ENCODE measurements around the gene MLLT3.
A peak's percentile ranks its signal among the peaks of the same experiment; 100 is the strongest.

The MLLT3 gene

GRCh38 chr9:20624201-20625002 is 2.1 kb upstream of the MLLT3 start:
- DNase-seq: peak; percentile 40

- DNase-seq: no peak
These were observed 1.4 kb upstream of the MLLT3 start for GRCh38 chr9:20623748-20624124.

GRCh38 chr9:20623021-20623747 is 885 bp upstream of the MLLT3 start:
- DNase-seq: no peak

DNA sequence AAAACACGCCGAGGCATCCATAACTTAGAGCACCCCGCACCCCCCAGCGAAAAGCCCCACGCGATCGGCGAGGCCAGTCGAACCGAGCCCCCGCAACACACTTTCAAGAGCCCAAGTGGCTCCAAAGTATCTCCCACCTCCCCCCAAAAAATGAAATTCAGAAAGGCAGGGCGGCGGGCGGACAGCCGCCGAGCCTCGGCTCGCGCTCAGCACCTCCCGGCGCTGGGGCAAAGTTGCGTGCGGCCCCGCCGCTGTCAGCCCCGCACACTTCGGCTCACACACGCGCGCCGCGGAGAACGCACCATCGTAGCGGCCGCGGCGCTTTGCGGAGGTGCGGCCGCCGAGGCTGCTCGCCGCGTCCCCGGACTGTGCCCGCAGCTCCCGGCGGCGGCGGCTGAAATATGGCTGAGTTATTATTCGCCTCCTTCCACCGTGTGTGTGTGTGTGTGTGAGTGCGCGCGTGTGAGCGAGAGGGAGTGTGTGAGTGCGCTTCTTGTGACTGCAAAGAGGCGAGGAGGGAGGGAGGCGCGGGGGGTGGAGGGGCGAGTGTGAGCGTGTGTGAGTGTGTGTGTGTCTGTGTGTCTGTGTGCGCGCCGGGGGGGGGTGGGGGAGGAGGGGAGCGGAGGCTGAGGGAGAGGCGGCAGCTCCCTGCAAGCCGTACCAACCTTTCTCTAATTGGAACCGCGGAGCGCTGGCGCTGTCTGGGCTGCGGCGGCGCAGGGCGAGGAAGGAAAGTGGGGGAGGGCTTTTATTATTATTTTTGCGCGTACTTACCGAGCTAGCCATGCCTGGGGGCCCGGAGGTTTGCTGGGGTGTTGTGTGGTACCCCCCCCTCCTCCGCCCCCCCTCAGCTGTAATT is 599 bp downstream of the MLLT3 start:
- DNase-seq: no peak

DNA sequence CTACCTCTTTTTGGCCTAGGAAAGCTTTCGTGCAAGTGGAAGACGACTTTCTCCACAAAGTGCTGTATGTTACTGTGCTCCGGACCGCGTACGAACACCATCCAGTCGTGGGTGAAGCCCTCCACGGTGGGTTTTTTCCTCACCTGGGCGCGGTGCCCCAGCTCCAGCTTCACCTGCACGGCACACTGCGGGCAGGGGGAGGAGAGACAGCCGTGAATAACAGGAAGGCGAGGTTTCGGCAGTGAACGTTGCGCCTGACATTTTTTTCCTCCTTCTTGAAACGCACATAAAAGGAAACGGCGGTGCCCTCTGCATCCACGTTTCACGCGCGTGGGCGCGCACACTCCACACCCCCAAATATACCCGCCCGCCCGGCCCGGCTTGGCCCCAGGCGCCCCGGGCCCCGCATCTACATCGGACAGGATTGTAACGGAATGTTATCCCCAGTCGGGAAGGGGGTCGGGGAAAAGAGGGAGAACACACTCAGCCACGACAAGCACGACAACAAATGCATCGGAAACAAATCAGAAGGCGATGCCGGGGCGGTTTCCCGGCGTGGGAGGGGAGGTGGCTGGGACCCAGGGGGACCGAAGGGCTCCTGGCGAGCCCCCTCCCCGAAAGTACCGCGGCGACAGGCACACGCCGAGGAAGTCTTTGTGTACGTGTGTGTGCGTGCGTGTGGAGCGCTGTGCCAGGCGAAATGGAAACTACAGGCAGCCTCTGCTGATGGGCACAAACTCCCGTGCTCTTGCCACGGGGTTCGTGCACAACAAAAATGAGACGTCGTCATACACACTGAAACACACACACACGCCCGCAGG is 1.4 kb downstream of the MLLT3 start:
- DNase-seq: no peak

- DNase-seq: no peak
These were observed 2.7 kb downstream of the MLLT3 start for GRCh38 chr9:20619487-20620200.

GRCh38 chr9:20618361-20618802 is 3.9 kb downstream of the MLLT3 start:
- DNase-seq: peak; percentile 42

- DNase-seq: no peak
These were observed 5.5 kb downstream of the MLLT3 start for GRCh38 chr9:20616808-20617207.

DNA sequence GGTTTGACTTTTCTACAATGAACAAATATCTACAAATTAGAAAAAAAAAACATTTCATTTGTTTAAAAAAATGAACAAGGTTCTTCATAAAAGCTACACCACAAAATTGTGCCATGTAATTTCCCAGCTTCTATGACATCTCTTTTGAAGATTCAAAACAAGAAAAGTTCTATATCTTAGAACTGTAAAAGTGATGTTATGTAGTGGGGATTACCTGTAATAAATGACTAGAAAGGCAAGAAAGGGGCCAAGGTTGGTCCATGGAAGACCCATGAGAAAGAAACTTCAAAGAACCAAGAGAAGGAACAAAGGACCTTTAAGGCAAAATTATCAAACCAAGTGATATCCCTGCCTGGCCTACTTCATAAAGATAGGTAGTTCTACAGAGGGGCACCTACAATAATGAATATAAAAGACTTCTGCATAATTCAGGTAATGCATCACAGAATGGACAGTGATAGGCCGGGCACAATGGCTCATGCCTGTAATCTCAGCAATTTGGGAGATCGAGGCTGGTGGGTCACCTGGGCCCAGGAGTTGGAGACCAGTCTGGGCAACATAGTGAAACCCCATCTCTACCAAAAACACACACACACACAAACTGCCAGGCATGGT is 7.6 kb downstream of the MLLT3 start:
- no peak for DNase-seq

GRCh38 chr9:20611691-20612287 is 10.5 kb downstream of the MLLT3 start:
- DNase-seq: no peak

DNA sequence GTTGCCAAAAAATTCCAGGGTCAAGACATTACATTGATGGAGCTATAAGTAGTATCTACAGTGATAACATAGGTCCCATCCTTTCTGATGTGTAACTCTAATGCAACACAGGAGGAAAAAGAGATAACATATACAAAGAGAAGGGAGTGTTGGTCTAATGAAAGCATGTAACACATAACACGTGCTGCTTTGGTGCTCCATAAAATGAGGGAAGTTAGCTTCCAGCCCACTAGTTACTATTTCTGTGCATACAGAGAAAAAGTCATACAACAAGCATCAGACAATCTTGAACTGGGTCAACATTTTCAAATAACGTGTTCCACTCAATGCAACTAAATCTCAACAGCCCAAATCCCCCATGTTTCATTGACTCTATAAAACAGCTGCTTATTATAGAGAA is 11.7 kb downstream of the MLLT3 start:
- DNase-seq: no peak

- no peak for DNase-seq
These were observed 13.7 kb downstream of the MLLT3 start for GRCh38 chr9:20608582-20608981.

DNA sequence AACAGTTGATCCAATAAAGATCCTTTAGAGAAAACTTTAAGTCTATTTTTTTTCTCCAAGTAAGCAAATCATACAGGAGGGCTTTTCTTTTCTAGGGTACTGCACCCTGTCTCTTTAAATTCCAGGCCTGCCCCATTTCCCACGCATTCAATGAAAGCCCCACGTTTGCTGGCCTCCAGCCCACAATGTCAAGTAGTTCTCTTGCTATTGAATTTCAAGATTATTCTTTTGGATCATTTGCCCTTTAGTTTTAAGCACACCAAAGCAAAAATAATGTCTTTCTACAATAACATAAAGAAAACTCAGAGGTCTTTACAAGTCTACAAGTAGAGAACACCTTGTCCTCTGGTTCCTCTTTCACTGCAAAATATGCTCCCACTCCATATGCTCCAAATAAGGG is 15.6 kb downstream of the MLLT3 start:
- DNase-seq: no peak

DNA sequence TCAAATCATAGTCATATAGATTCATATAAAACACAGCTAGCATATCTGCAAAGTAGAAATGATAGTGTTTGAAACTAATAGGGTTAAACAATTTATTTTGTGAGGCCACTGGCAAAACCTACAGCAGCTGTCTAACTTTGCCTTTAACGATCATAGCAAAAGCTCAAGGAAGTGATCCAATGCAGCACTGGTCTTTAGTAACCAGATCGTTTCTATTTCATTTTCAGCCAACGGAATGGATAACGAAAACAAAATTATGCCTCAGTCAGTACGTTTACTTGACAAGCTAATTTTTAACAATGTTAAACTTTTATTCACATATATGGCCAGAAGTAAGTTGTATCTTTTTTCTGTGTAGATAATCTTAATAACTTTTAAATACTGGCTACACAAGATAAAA is 17.7 kb downstream of the MLLT3 start:
- DNase-seq: no peak

- no peak for DNase-seq
These were observed 18.6 kb downstream of the MLLT3 start for GRCh38 chr9:20603524-20604268.

DNA sequence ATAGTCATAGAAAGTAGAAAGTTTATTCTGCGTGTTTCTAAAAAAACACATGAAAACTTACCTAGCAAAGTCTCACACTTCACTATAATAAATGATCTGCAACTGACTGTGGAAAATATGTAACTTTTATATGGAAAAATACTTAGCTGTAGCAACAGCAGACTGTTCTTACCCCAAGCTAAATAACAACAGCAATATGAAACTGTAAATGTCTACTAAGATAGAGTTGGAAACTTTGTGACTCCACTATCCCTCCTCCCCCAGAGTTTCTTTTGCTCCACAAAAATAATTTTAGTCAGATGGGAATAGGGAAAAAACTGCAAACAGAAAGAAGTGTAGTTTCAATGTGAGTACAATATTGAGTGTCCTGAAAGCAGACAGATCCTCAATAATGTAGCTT is 21.0 kb downstream of the MLLT3 start:
- no peak for DNase-seq

GRCh38 chr9:20599195-20599594 is 23.1 kb downstream of the MLLT3 start:
- no peak for DNase-seq

DNA sequence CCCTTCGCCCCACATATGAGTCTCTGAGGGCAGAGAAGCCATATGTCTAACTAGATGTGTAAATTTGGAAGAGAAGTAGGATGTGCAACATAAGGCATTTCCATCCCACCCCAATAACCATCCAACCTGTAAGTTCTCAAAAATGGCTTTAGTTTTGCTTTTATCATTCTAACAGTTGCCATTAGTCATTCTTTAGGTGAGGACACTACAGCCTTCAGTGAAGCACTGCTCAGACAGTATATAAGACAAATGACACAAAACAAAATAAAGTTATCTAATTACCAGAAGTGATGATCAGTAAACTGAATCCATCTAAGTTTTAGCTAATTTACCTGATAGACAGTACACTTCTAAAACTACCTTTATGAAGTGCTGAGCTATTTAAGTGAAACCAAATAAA is 23.9 kb downstream of the MLLT3 start:
- no peak for DNase-seq

DNA sequence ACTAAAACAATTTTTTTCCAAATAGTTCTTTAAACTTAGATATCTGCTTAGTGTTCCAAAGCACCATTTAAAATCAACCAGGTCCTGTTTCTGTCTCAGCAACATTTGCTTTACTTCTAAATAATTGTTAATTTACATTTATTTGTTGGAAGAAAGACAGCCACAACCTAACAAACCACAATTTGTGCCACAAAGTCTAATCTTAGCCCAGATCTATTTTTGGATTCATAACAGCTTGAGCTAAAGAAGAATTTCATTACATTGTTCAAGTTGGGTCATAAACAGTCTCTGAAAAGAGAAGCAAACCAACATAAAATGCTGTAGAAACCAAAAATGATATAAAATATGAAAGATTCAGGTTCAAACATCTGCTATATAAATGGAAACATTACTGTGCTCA is 24.4 kb downstream of the MLLT3 start:
- DNase-seq: no peak

DNA sequence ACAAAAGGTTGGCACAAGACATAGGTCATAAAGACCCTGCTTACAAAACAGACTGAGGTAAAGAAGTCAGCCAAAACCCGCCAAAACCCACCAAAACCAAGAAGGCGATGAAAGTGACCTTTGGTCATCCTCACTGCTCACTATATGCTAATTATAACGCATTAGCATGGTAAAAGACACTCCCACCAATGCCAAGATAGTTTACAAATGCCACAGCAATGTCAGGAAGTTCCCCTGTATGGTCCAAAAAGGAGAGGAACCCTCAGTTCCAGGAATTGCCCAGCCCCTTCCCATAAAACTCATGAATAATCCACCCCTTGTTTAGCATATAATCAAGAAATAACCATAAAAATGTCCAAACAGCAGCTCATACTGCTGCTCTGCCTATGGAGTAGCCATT is 27.7 kb downstream of the MLLT3 start:
- no peak for DNase-seq
